ENCODE measurements around the gene RTP3.
"Not testable (repeated sequence)": the region's sequence is repeated elsewhere in the genome, so short reads cannot be mapped to it uniquely, and the experiment has no call there.

RTP3 gene

DNA sequence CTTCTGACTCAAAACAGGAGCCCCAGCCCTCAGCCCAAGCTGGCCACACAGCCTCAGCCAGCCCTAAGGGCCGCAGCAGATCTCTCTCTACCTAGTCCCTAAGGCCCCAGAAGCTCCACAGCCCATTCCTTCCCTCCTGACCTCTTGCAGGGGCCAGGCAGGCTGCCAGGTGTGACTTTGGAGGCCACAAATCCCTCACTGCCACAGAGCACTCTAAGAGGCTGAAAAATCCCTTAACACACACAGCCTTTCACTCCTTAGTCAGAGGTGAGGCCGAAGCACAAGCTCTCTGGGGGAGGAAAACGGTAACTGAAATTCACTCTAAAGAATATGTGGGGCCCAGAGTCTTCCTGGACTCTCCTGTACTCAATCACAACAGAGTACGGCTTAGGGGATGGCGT lies 45.0 kb downstream of the RTP3 start:
- no peaks in the 10 kb centered on the region for H3K27me3 ChIP-seq (ENCODE audit: control insufficient read depth in 1 of 2, insufficient read depth in 2 of 2, low read length in 2 of 2)
- no peak overlapping the region for H3K4me3 ChIP-seq (ENCODE audit: low read depth in 1 of 2, low read length in 2 of 2)
- no peak overlapping the region for H3K9ac ChIP-seq (ENCODE audit: low read length)
- no peak overlapping the region for H3K27ac ChIP-seq (ENCODE audit: low read depth, low read length)
- H3K4me1 ChIP-seq (ENCODE audit: insufficient read depth, low read length) = no peaks in the 10 kb centered on the region
- no peaks in the 10 kb centered on the region for H3K9me3 ChIP-seq (ENCODE audit: low read length)
- no peaks in the 10 kb centered on the region for H3K36me3 ChIP-seq (ENCODE audit: insufficient read depth, low read length)

DNA sequence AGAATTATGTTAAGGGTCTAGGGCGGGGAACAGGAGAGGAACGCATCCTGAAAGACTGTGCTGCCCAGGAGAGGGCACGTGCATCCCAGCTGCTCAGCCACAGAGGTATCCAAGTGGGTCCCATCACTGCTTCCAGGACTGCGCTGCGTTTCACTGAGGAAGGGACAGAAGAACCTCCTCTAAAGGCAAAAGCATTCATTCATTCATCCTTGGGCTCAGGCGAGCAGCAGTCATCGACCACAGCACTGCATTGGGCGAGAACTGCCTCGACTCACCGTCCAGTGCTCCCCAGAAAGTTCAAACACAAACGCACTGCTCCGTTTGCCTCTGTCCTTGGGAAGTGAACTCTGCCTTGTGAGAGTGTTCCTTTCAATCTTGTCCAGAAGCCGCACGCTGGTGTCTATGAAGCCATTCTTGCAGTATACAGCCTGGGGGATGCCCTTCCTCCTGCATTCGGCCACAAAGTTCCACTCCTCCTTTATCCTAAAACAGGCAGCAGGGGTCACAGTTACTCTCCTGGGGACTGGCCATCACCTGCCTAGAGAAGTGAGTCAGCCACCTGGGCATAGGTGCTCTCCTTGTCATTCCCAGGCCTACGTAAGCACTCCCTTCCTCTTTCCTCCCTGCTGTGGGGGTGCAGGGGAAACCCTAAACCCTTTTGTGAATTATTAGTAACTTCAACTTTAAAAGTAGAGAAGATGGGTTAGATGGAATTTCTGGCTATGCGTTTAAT lies 47.2 kb downstream of the RTP3 start:
- H3K9me3 ChIP-seq (ENCODE audit: low read length) = no peaks in the 10 kb centered on the region
- H3K4me1 ChIP-seq (ENCODE audit: insufficient read depth, low read length) = no peaks in the 10 kb centered on the region
- no peaks in the 10 kb centered on the region for H3K27me3 ChIP-seq (ENCODE audit: control insufficient read depth in 1 of 2, insufficient read depth in 2 of 2, low read length in 2 of 2)
- no peaks in the 10 kb centered on the region for H3K36me3 ChIP-seq (ENCODE audit: insufficient read depth, low read length)
- no peak overlapping the region for H3K9ac ChIP-seq (ENCODE audit: low read length)
- H3K4me3 ChIP-seq (ENCODE audit: low read depth in 1 of 2, low read length in 2 of 2) = no peak overlapping the region
- H3K27ac ChIP-seq (ENCODE audit: low read depth, low read length) = no peak overlapping the region

DNA sequence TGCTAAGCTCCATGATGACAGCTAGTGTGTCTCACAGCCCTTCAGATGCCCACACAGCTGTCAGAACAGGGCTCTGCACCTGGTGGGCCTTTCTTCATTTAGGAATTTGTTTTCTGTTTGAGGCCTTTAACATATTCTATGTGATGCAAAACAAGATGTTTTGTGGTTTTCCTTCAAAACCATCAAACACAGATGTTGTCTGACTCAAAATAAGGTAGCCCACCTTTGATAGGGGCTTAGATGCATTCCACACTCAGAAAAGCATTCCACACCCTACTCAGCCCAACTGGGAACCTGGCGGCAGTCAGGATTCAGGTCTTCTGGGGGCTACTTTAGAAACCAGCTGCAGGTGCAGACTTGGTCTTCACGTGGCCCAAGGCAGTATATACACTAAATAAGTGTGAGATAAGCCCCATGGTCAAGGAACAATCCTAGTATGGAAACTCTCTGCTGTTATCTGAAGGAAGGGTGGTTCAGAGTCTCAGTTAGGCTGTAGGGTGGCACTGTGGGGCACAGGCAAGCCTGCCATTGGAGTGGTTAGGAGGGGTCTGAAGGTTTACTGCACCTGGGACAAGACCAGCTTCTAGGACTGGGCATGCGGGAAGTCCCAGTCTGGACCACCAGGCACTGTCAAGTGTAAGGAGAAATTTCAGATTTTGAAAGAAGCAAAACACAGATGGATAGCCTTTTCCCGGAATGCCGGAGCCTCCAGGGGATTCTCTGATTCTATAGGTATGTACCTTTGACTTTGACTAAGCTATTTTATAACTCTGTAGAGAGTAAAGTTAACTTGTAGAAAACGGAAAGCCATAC lies 48.2 kb downstream of the RTP3 start:
- no peaks in the 10 kb centered on the region for H3K27me3 ChIP-seq (ENCODE audit: control insufficient read depth in 1 of 2, insufficient read depth in 2 of 2, low read length in 2 of 2)
- H3K4me1 ChIP-seq (ENCODE audit: insufficient read depth, low read length) = no peaks in the 10 kb centered on the region

DNA sequence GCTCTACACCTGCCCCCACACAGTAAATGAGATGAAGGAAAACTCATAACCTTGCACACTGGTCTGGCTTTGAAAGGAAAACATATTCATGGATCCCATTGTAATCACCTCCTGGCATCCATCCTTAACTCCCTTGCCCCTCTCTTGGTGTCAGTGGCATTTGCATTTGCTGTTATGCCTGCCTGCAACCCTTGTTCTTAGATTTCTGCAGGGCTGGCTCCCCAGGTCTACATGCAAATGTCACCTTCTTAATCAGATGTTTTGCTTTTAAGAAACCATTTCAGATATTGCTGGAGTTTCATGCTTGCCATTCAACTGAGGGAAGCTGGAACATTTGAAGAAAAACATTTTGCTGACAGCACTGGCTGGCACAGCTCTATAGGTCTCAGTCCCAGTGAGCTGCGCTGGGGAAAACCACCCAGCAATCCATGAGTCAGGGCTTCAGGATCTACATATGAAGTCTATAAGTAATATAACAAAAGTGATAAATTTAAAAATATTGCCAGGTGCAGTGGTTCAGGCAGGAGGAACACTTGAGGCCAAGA lies 49.2 kb downstream of the RTP3 start:
- Histone ChIP-seq H3K27me3 (ENCODE audit: control insufficient read depth in 1 of 2, insufficient read depth in 2 of 2, low read length in 2 of 2) (no peaks in the 10 kb centered on the region), H3K9me3 (ENCODE audit: low read length) (no peaks in the 10 kb centered on the region), H3K9ac (ENCODE audit: low read length) (no peak overlapping the region), H3K27ac (ENCODE audit: low read depth, low read length) (no peak overlapping the region), H3K4me1 (ENCODE audit: insufficient read depth, low read length) (no peaks in the 10 kb centered on the region), H3K4me3 (ENCODE audit: low read depth in 1 of 2, low read length in 2 of 2) (no peak overlapping the region), H3K36me3 (ENCODE audit: insufficient read depth, low read length) (no peaks in the 10 kb centered on the region)

More for the DNA sequence above, 48.2 kb downstream of the RTP3 start:
- Histone ChIP-seq H3K4me3 (ENCODE audit: low read depth in 1 of 2, low read length in 2 of 2) (no peak overlapping the region), H3K9me3 (ENCODE audit: low read length) (no peaks in the 10 kb centered on the region), H3K36me3 (ENCODE audit: insufficient read depth, low read length) (no peaks in the 10 kb centered on the region), H3K9ac (ENCODE audit: low read length) (no peak overlapping the region), H3K27ac (ENCODE audit: low read depth, low read length) (no peak overlapping the region)

DNA sequence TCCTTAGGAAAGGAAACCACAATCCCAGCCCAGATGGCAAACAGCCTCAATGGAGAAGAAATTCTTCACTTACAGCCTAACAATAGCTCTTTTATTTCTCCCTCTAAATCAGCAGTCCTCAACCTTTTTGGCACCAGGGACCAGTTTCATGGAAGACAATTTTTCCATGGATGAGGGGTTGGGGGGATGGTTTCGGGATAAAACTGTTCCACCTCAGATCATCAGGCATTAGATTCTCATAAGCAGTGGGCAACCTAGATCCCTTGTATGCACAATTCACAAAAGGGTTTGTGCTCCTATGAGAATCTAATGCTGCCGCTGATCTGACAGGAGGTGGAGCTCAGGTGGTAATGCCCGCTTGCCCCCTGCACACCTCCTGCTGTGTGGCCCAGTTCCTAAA lies 50.8 kb downstream of the RTP3 start:
- not testable (repeated sequence) for H3K9me3 ChIP-seq (ENCODE audit: low read length); H3K9ac ChIP-seq (ENCODE audit: low read length); H3K36me3 ChIP-seq (ENCODE audit: insufficient read depth, low read length); H3K4me1 ChIP-seq (ENCODE audit: insufficient read depth, low read length); H3K27ac ChIP-seq (ENCODE audit: low read depth, low read length); H3K27me3 ChIP-seq (ENCODE audit: control insufficient read depth in 1 of 2, insufficient read depth in 2 of 2, low read length in 2 of 2); H3K4me3 ChIP-seq (ENCODE audit: low read depth in 1 of 2, low read length in 2 of 2)

DNA sequence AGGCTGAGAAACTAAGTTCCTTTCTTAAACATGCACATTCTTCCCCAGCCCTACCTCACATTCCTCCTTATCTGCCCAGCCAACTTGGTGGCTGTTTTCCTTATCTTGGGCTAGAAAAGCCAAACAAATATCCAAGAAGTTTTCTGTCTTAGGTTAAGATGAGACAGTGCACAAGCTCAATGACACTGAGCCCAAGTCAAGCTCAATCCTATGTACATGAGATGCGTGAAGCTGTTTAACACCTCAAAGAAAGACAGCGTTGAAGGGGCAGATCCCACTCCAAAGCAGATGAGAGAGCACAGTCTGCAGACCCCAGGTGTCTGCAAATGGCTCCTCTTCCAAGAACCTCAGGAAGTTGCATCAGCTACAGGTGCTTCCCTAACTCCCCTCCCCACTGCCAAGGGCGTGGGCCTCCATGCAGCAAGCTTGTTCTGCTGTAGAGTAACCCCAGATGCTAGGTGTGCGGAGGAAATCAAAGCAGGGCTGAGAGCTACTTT lies 51.7 kb downstream of the RTP3 start:
- H3K36me3 ChIP-seq (ENCODE audit: insufficient read depth, low read length) = no peaks in the 10 kb centered on the region
- H3K4me1 ChIP-seq (ENCODE audit: insufficient read depth, low read length) = no peaks in the 10 kb centered on the region
- no peaks in the 10 kb centered on the region for H3K27me3 ChIP-seq (ENCODE audit: control insufficient read depth in 1 of 2, insufficient read depth in 2 of 2, low read length in 2 of 2)
- H3K9me3 ChIP-seq (ENCODE audit: low read length) = no peaks in the 10 kb centered on the region
- no peak overlapping the region for H3K27ac ChIP-seq (ENCODE audit: low read depth, low read length)
- H3K4me3 ChIP-seq (ENCODE audit: low read depth in 1 of 2, low read length in 2 of 2) = no peak overlapping the region
- H3K9ac ChIP-seq (ENCODE audit: low read length) = no peak overlapping the region

DNA sequence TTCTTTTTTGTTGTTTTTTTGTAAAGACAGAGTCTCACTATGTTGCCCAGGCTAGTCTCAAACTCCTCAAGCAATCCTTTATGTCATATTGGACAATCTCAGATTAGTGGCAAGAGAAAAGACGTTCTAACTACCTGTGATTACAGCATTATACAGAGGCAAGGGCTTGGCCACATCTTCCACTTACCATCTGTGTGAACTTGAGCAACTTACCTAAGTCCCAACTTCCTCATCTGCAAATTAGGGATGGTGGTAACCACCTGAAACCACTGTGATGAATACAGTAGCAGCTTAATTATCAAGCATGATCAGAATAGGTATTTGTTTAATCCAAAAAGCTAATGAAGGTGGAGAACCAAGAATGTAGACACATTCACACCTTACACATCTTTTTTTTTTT lies 52.2 kb downstream of the RTP3 start:
- no peaks in the 10 kb centered on the region for H3K36me3 ChIP-seq (ENCODE audit: insufficient read depth, low read length)

More for the DNA sequence above, 52.2 kb downstream of the RTP3 start:
- no peaks in the 10 kb centered on the region for H3K4me1 ChIP-seq (ENCODE audit: insufficient read depth, low read length)
- no peak overlapping the region for H3K4me3 ChIP-seq (ENCODE audit: low read depth in 1 of 2, low read length in 2 of 2)
- H3K27me3 ChIP-seq (ENCODE audit: control insufficient read depth in 1 of 2, insufficient read depth in 2 of 2, low read length in 2 of 2) = no peaks in the 10 kb centered on the region
- H3K9me3 ChIP-seq (ENCODE audit: low read length) = no peaks in the 10 kb centered on the region
- no peak overlapping the region for H3K27ac ChIP-seq (ENCODE audit: low read depth, low read length)
- H3K9ac ChIP-seq (ENCODE audit: low read length) = no peak overlapping the region
